OCI-LY1 (cell line): ENCODE data around the gene SLC10A1.

Source experiments
- CTCF ChIP-seq: fragments of 200-600 bp; sonication (generic), shearing (Covaris generic); IDR thresholded peaks from 2 replicates; pipeline ENCODE4 v1.5.1; 2017; ENCODE audit warnings: mild to moderate bottlenecking, antibody characterized with exemption, low read length, moderate library complexity, mixed read lengths
- EZH2 ChIP-seq: fragments of 200-600 bp; sonication (generic), shearing (Covaris generic); IDR thresholded peaks from 2 replicates; pipeline ENCODE4 v1.8.0; 2017; ENCODE audit warnings: borderline replicate concordance, mixed run types, mild to moderate bottlenecking, antibody characterized with exemption, low read length, moderate library complexity, mixed read lengths

GRCh38 chr14:69780952-69781351, 16.1 kb downstream of the SLC10A1 start:
- TF ChIP-seq CTCF (no peak), EZH2 (no peak)
